Right lobe of liver (tissue), 6 donors: ENCODE results near the gene WSB2. TPM values are rescaled to one million over a fixed set of nuclear protein-coding genes. Genes with fewer than 3 reads are reported as not detected.

Experiments used
- ATAC-seq, 4 donors: fragments of 200-7000 bp; cut with Tn5 transposase; one replicate each; pipeline ENCODE4 v1.9.1; 2020; ENCODE audit warnings: mild to moderate bottlenecking in 4 of 4, moderate library complexity in 4 of 4
- DNase-seq, 3 donors: peaks; one replicate each; pipeline ENCODE4 v3.0.0-alpha.2; 2020
- H3K27ac ChIP-seq, 3 donors: fragments of 200-600 bp; one replicate each; pipeline ENCODE4 v1.8.0; 2022
- H3K27me3 ChIP-seq, 2 donors: fragments of 200-600 bp; one replicate each; pipeline ENCODE4 v1.8.0; 2022
- H3K36me3 ChIP-seq, 4 donors: fragments of 200-600 bp; sonication (generic) in 1 of 4; one replicate each; pipeline versions ENCODE4 v1.5.1 to v1.8.0; 2017 to 2022; ENCODE audit warnings: control low read depth in 1 of 4
- H3K4me1 ChIP-seq, 4 donors: fragments of 200-600 bp; sonication (generic) in 1 of 4; one replicate each; pipeline versions ENCODE4 v1.5.1 to v1.8.0; 2017 to 2022; ENCODE audit warnings: control low read depth in 1 of 4
- H3K4me3 ChIP-seq, 3 donors: fragments of 200-600 bp; one replicate each; pipeline ENCODE4 v1.8.0; 2022
- H3K9me3 ChIP-seq, 4 donors: fragments of 200-600 bp; sonication (generic) in 1 of 4; one replicate each; pipeline versions ENCODE4 v1.5.1 to v1.8.0; 2017 to 2022; ENCODE audit warnings: control low read depth in 1 of 4
- POLR2A ChIP-seq: fragments of 450-650 bp; IDR thresholded peaks from one replicate; pipeline ENCODE4 v1.6.1; 2017; ENCODE audit warnings: antibody characterized with exemption, mild to moderate bottlenecking
- WGBS: methylation state at CpG from one replicate; pipeline ENCODE4 v1.1.6; 2018; ENCODE audit warnings: low coverage, low lambda C conversion rate; ENCODE audit not compliant: insufficient coverage; ENCODE audit errors: missing lambda C conversion rate; 5-methylcytosine and 5-hydroxymethylcytosine counted together
- intact Hi-C, 2 donors: fragments of 100-400 bp; cut with DNase I; formaldehyde crosslinking; loops; one replicate each; pipeline versions ENCODE4 v1.11.2 to v1.14.1; 2022
- total RNA-seq, 6 experiments: library from RNA; depleted of rRNA in 2 of 6; stranded (reverse); fragments of >200 nt in 2 of 6; fragmentation: NEBNext Ultra II Directional in 3 of 6; extraction: Animal tissue kit (Norgen Biotek cat#: 25700) in 3 of 6; gene quantifications; one replicate each; pipeline versions ENCODE4 v1.1.0 to v1.2.4, GENCODE V29; 2016 to 2023
- TF ChIP-seq, protein P1 (sequence below), 4 donors: fragments of 200-600 bp in 3 of 4; fragments of 450-650 bp in 1 of 4; IDR thresholded peaks; one replicate each; pipeline versions ENCODE4 v1.5.1 to v1.8.0; 2016 to 2022; ENCODE audit warnings: antibody characterized with exemption in 4 of 4, mild to moderate bottlenecking in 2 of 4
- donor health status: DM: no; HTN: yes; CAD: no.
- donor health status: DM: no; HTN: no; CAD: no.
- donor health status: DM: no; HTN: no; CAD: no.
- donor health status: DM: no; HTN: yes; CAD: no.
- donor health status: DM: no; HTN: yes; CAD: no.

WSB2 gene
- total RNA-seq, 6 experiments from 2014 or later: 27.5 to 73.9 (median 49.0) TPM

DNA sequence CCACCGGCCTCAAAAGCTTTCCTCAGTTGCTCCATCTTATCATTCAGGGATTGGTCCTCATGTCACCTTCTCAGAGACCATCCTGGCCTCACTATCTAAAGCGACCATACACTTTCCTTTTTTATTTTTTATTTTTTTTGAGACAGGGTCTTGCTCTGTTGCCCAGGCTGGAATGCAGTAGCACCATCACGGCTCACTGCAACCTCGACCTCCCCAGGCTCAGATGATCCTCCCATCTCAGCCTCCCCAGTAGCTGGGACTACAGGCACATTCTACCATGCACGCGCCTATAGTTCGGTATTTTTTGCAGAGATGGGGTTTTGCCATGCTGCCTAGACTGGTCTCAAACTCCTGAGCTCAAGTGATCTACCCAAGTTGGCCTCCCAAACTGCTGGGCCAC lies 2.8 kb downstream of the WSB2 start:
- no peaks in the 10 kb centered on the region for H3K36me3 ChIP-seq
- H3K4me1 ChIP-seq: peaks cover 0 to 67% (median 28%) of the 10 kb centered on the region in 4 donors
- no peaks in the 10 kb centered on the region for H3K9me3 ChIP-seq
- TF ChIP-seq POLR2A: no peak
- TF ChIP-seq, protein P1, sequence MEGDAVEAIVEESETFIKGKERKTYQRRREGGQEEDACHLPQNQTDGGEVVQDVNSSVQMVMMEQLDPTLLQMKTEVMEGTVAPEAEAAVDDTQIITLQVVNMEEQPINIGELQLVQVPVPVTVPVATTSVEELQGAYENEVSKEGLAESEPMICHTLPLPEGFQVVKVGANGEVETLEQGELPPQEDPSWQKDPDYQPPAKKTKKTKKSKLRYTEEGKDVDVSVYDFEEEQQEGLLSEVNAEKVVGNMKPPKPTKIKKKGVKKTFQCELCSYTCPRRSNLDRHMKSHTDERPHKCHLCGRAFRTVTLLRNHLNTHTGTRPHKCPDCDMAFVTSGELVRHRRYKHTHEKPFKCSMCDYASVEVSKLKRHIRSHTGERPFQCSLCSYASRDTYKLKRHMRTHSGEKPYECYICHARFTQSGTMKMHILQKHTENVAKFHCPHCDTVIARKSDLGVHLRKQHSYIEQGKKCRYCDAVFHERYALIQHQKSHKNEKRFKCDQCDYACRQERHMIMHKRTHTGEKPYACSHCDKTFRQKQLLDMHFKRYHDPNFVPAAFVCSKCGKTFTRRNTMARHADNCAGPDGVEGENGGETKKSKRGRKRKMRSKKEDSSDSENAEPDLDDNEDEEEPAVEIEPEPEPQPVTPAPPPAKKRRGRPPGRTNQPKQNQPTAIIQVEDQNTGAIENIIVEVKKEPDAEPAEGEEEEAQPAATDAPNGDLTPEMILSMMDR (IDR thresholded peaks at IDR 0.05): no peak
- H3K27ac ChIP-seq: no peak overlapping the region
- intact Hi-C loops: no loop called here
- H3K27me3 ChIP-seq: no peaks in the 10 kb centered on the region
- H3K4me3 ChIP-seq: no peak overlapping the region
- 94% methylated on average over 7 of the region's 7 CpGs for WGBS
- no peak for DNase-seq
- no peak for ATAC-seq

GRCh38 chr12:118055865-118056773 lies 4.9 kb downstream of the WSB2 start:
- ATAC-seq: peak; percentile 6 to 57 (median 52)
- Histone ChIP-seq H3K27ac (peak overlapping the region; percentile 29 to 76 (median 39)), H3K36me3 (peaks cover 0 to 9% (median 0%) of the 10 kb centered on the region in 4 donors), H3K4me3 (no peak overlapping the region), H3K9me3 (no peaks in the 10 kb centered on the region), H3K27me3 (no peaks in the 10 kb centered on the region), H3K4me1 (peaks cover 0 to 78% (median 36%) of the 10 kb centered on the region in 4 donors)
- TF ChIP-seq POLR2A: no peak
- TF ChIP-seq, protein P1 (IDR thresholded peaks at IDR 0.05): no peak
- 29% methylated on average over 11 of the region's 13 CpGs for WGBS
- intact Hi-C loops: no loop called here
- peak in 2 of 3 donors; percentile 62 to 80 for DNase-seq

- TF ChIP-seq, protein P1 (IDR thresholded peaks at IDR 0.05): peak; percentile 46 to 79 (median 62)
- no peak for TF ChIP-seq POLR2A
- peak in 1 of 3 donors; percentile 65 for DNase-seq
- peaks cover 0 to 78% (median 36%) of the 10 kb centered on the region in 4 donors for H3K4me1 ChIP-seq
- peak overlapping the region in 2 of 3 donors; percentile 5 to 76 for H3K27ac ChIP-seq
- peak; percentile 40 to 50 (median 44) for ATAC-seq
- H3K36me3 ChIP-seq: peaks cover 0 to 19% (median 0%) of the 10 kb centered on the region in 4 donors
- intact Hi-C loops: no loop called here
- WGBS: 29% methylated on average over 2 of the region's 2 CpGs
- H3K9me3 ChIP-seq: no peaks in the 10 kb centered on the region
- H3K4me3 ChIP-seq: no peak overlapping the region
- no peaks in the 10 kb centered on the region for H3K27me3 ChIP-seq
These were observed 5.8 kb downstream of the WSB2 start for GRCh38 chr12:118055144-118055557.

- Histone ChIP-seq H3K4me3 (no peak overlapping the region), H3K36me3 (peaks cover 0 to 20% (median 0%) of the 10 kb centered on the region in 4 donors), H3K9me3 (no peaks in the 10 kb centered on the region), H3K27me3 (no peaks in the 10 kb centered on the region), H3K27ac (peak overlapping the region; percentile 66 to 76 (median 66)), H3K4me1 (peaks cover 0 to 62% (median 30%) of the 10 kb centered on the region in 4 donors)
- 69% methylated on average over 9 of the region's 10 CpGs for WGBS
- DNase-seq (no peak), ATAC-seq (peak in 1 of 4 donors; percentile 14)
- intact Hi-C loops: no loop called here
- TF ChIP-seq, protein P1 (IDR thresholded peaks at IDR 0.05): no peak
- no peak for TF ChIP-seq POLR2A
These were observed 7.7 kb downstream of the WSB2 start for GRCh38 chr12:118053071-118053985.
